SK-N-SH treated with all-trans-retinoic acid at 6 μM for 48 hours (cell line): ENCODE data around the gene HPS4.

Experiments used
- ATAC-seq: fragments of 200-7000 bp; cut with Tn5 transposase; 3 replicates; pipeline ENCODE4 v1.9.1; 2020; ENCODE audit warnings: mild to moderate bottlenecking, moderate library complexity
- ARNTL ChIP-seq: fragments of 450-650 bp; formaldehyde crosslinking; IDR thresholded peaks from 2 replicates; pipeline ENCODE4 v1.5.0; 2020; ENCODE audit warnings: low read depth, mild to moderate bottlenecking, moderate library complexity, borderline replicate concordance
- BACH2 ChIP-seq: fragments of 250-450 bp; sonication (Bioruptor Pico); IDR thresholded peaks from 2 replicates; pipeline ENCODE4 v1.9.0; 2021; ENCODE audit warnings: mild to moderate bottlenecking, borderline replicate concordance
- CSDC2 ChIP-seq: fragments of 250-450 bp; sonication (Bioruptor Pico); IDR thresholded peaks from 2 replicates; pipeline ENCODE4 v1.5.0; 2020; ENCODE audit warnings: mild to moderate bottlenecking, moderate library complexity
- GLIS3 ChIP-seq: fragments of 250-450 bp; sonication (Bioruptor Pico); IDR thresholded peaks from 2 replicates; pipeline ENCODE4 v1.5.0; 2020; ENCODE audit warnings: mild to moderate bottlenecking, moderate library complexity
- ISL1 ChIP-seq: fragments of 250-450 bp; sonication (Bioruptor Pico); IDR thresholded peaks from 2 replicates; pipeline ENCODE4 v2.1.2; 2022; ENCODE audit warnings: mild to moderate bottlenecking, moderate library complexity
- OSR1 ChIP-seq: fragments of 250-450 bp; sonication (Bioruptor Pico); IDR thresholded peaks from 2 replicates; pipeline ENCODE4 v1.8.0; 2022; ENCODE audit warnings: moderate library complexity, mild to moderate bottlenecking, inconsistent platforms
- RARB ChIP-seq: fragments of 250-450 bp; sonication (Bioruptor Pico); IDR thresholded peaks from 2 replicates; pipeline ENCODE4 v1.8.0; 2021; ENCODE audit warnings: mild to moderate bottlenecking, moderate library complexity
- TCF4 ChIP-seq: fragments of 250-450 bp; sonication (Bioruptor Pico); IDR thresholded peaks from 2 replicates; pipeline ENCODE4 v1.8.0; 2021; ENCODE audit warnings: mild to moderate bottlenecking, moderate library complexity, borderline replicate concordance
- ZC3H10 ChIP-seq: fragments of 250-450 bp; sonication (Bioruptor Pico); IDR thresholded peaks from 2 replicates; pipeline ENCODE4 v1.5.1; 2021; ENCODE audit warnings: mild to moderate bottlenecking, moderate library complexity
- ZFP3 ChIP-seq: fragments of 250-450 bp; sonication (Bioruptor Pico); IDR thresholded peaks from 2 replicates; pipeline ENCODE4 v1.5.0; 2020; ENCODE audit warnings: mild to moderate bottlenecking, moderate library complexity
- ZFP30 ChIP-seq: fragments of 450-650 bp; formaldehyde crosslinking; IDR thresholded peaks from 2 replicates; pipeline ENCODE4 v1.5.0; 2022; ENCODE audit warnings: mild to moderate bottlenecking, moderate library complexity
- ZNF565 ChIP-seq: fragments of 450-650 bp; formaldehyde crosslinking; conservative IDR thresholded peaks from 2 replicates; pipeline ENCODE4 v1.5.0; 2020; ENCODE audit warnings: low read depth, mild to moderate bottlenecking, moderate library complexity
- ZNF8 ChIP-seq: fragments of 450-650 bp; formaldehyde crosslinking; IDR thresholded peaks from 2 replicates; pipeline ENCODE4 v1.5.0; 2020; ENCODE audit warnings: mild to moderate bottlenecking, moderate library complexity
- TF ChIP-seq, protein P1 (sequence below): fragments of 250-450 bp; sonication (Bioruptor Pico); IDR thresholded peaks from 2 replicates; pipeline ENCODE4 v1.8.0; 2020; ENCODE audit warnings: mild to moderate bottlenecking, moderate library complexity, borderline replicate concordance
- TF ChIP-seq, protein P2 (sequence below): fragments of 250-450 bp; sonication (Bioruptor Pico); IDR thresholded peaks from 2 replicates; pipeline ENCODE4 v1.5.0; 2020; ENCODE audit warnings: mild to moderate bottlenecking, moderate library complexity
- TF ChIP-seq, protein P3 (sequence below): fragments of 250-450 bp; sonication (Bioruptor Pico); IDR thresholded peaks from 2 replicates; pipeline ENCODE4 v1.8.0; 2021; ENCODE audit warnings: low read depth, mild to moderate bottlenecking, moderate library complexity, borderline replicate concordance
- TF ChIP-seq, protein P4 (sequence below): fragments of 250-450 bp; sonication (Bioruptor Pico); IDR thresholded peaks from 2 replicates; pipeline ENCODE4 v1.5.1; 2020; ENCODE audit warnings: low read depth, mild to moderate bottlenecking, moderate library complexity

HPS4 gene

DNA sequence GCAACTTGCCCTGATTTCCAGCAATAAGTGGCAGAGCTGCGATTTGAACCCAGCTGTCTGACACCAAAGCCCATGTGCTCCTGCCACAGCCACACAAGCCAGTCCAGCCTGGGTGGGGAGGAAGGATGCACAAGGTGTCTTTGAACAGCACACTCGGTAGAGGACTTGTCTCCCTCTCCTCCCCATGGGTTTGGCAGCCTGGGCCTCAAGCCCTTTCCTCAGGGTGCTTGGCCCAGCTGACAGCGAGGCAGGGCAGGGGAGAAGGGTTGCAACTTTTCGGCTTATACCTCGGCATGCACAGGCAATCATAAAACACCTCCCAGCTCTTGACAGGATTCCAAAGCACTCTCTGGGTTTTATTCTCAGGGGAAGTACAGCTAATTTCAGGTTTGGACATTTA lies 35.2 kb downstream of the HPS4 start:
- TF ChIP-seq ZNF8 (CRISPR knock-in tag) (no peak), CSDC2 (CRISPR knock-in tag) (no peak), ISL1 (CRISPR knock-in tag) (no peak), ZNF565 (CRISPR knock-in tag) (no peak), ZC3H10 (CRISPR knock-in tag) (no peak), RARB (CRISPR knock-in tag) (no peak), OSR1 (CRISPR knock-in tag) (no peak), ZFP30 (no peak)
- TF ChIP-seq, protein P1, sequence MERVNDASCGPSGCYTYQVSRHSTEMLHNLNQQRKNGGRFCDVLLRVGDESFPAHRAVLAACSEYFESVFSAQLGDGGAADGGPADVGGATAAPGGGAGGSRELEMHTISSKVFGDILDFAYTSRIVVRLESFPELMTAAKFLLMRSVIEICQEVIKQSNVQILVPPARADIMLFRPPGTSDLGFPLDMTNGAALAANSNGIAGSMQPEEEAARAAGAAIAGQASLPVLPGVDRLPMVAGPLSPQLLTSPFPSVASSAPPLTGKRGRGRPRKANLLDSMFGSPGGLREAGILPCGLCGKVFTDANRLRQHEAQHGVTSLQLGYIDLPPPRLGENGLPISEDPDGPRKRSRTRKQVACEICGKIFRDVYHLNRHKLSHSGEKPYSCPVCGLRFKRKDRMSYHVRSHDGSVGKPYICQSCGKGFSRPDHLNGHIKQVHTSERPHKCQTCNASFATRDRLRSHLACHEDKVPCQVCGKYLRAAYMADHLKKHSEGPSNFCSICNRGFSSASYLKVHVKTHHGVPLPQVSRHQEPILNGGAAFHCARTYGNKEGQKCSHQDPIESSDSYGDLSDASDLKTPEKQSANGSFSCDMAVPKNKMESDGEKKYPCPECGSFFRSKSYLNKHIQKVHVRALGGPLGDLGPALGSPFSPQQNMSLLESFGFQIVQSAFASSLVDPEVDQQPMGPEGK (CRISPR knock-in tag): no peak
- TF ChIP-seq, protein P2, sequence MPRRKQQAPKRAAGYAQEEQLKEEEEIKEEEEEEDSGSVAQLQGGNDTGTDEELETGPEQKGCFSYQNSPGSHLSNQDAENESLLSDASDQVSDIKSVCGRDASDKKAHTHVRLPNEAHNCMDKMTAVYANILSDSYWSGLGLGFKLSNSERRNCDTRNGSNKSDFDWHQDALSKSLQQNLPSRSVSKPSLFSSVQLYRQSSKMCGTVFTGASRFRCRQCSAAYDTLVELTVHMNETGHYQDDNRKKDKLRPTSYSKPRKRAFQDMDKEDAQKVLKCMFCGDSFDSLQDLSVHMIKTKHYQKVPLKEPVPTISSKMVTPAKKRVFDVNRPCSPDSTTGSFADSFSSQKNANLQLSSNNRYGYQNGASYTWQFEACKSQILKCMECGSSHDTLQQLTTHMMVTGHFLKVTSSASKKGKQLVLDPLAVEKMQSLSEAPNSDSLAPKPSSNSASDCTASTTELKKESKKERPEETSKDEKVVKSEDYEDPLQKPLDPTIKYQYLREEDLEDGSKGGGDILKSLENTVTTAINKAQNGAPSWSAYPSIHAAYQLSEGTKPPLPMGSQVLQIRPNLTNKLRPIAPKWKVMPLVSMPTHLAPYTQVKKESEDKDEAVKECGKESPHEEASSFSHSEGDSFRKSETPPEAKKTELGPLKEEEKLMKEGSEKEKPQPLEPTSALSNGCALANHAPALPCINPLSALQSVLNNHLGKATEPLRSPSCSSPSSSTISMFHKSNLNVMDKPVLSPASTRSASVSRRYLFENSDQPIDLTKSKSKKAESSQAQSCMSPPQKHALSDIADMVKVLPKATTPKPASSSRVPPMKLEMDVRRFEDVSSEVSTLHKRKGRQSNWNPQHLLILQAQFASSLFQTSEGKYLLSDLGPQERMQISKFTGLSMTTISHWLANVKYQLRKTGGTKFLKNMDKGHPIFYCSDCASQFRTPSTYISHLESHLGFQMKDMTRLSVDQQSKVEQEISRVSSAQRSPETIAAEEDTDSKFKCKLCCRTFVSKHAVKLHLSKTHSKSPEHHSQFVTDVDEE (CRISPR knock-in tag): no peak
- TF ChIP-seq, protein P3, sequence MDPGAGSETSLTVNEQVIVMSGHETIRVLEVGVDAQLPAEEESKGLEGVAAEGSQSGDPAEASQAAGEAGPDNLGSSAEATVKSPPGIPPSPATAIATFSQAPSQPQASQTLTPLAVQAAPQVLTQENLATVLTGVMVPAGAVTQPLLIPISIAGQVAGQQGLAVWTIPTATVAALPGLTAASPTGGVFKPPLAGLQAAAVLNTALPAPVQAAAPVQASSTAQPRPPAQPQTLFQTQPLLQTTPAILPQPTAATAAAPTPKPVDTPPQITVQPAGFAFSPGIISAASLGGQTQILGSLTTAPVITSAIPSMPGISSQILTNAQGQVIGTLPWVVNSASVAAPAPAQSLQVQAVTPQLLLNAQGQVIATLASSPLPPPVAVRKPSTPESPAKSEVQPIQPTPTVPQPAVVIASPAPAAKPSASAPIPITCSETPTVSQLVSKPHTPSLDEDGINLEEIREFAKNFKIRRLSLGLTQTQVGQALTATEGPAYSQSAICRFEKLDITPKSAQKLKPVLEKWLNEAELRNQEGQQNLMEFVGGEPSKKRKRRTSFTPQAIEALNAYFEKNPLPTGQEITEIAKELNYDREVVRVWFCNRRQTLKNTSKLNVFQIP (CRISPR knock-in tag): no peak
- TF ChIP-seq, all 23 proteins: peak for 0
- no peak for ATAC-seq

DNA sequence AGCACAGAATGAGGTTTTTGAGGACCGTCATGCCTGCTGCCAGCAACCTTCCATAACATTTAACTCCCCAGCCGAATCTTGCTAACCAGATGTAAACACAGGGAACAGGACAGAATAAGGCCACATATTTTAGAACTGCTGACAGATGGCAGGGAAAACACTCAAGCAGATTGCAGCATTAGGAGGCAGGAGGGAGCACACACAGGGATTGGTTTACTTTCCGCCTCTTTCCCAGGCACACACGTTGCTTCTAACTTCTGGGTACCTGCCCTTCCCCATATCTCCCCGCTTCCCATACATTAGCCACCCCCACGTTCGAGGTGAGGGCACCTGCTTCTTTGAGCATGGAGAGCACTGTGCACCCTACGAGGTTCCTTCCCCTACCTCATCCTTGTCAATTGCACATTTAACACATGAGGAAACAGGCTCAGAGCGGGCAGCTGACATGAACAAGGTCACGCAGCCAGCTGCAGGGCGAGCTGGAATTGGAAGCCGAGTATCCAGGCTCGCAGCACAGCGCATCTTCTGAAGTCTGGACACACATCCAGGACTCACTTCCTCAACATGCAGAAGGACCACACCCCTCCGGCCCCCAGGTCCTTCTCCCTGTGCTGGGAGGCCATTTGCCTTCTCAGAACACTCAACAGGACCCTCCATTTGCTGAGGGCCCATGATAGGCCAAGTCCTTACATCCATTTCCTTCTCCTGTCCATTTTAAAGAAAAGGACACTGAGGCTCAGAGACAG lies 35.8 kb downstream of the HPS4 start:
- no peak for ATAC-seq

More for the DNA sequence above, 35.8 kb downstream of the HPS4 start:
- TF ChIP-seq GLIS3 (CRISPR knock-in tag) (no peak), BACH2 (CRISPR knock-in tag) (no peak), ISL1 (CRISPR knock-in tag) (no peak), TCF4 (CRISPR knock-in tag) (no peak), ZNF565 (CRISPR knock-in tag) (no peak), ZFP3 (CRISPR knock-in tag) (no peak), ARNTL (CRISPR knock-in tag) (no peak), ZC3H10 (CRISPR knock-in tag) (no peak), ZNF8 (CRISPR knock-in tag) (no peak)
- TF ChIP-seq, protein P2 (CRISPR knock-in tag): no peak
- TF ChIP-seq, protein P4, sequence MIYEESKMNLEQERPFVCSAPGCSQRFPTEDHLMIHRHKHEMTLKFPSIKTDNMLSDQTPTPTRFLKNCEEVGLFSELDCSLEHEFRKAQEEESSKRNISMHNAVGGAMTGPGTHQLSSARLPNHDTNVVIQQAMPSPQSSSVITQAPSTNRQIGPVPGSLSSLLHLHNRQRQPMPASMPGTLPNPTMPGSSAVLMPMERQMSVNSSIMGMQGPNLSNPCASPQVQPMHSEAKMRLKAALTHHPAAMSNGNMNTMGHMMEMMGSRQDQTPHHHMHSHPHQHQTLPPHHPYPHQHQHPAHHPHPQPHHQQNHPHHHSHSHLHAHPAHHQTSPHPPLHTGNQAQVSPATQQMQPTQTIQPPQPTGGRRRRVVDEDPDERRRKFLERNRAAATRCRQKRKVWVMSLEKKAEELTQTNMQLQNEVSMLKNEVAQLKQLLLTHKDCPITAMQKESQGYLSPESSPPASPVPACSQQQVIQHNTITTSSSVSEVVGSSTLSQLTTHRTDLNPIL (CRISPR knock-in tag): no peak
